Measurements from ENCODE around the gene ITIH3.

Gene ITIH3

GRCh38 chr3:52756141-52756540 lies 38.5 kb upstream of the ITIH3 start:
- peaks cover 62% of the 10 kb centered on the region for H3K36me3 ChIP-seq (ENCODE audit: control insufficient read depth, low read length)
- H3F3A ChIP-seq (ENCODE audit: control insufficient read depth, insufficient read depth) = no peaks in the 10 kb centered on the region
- no peak overlapping the region for H3K4me2 ChIP-seq (ENCODE audit: low read length)
- no peaks in the 10 kb centered on the region for H3K79me2 ChIP-seq (ENCODE audit: control insufficient read depth, low read length)
- no peaks in the 10 kb centered on the region for H3K9me2 ChIP-seq (replicated peaks; ENCODE audit: control insufficient read depth, low read length)
- TF ChIP-seq CTCF (IDR thresholded peaks at IDR 0.05; ENCODE audit: low read depth, low read length, poor library complexity, severe bottlenecking) (no peak), EZH2phosphoT487 (IDR thresholded peaks at IDR 0.05; ENCODE audit: borderline replicate concordance, low read length) (no peak)
- no peak overlapping the region for H3K4me3 ChIP-seq (ENCODE audit: low read length)
- no peaks in the 10 kb centered on the region for H4K20me1 ChIP-seq (ENCODE audit: control insufficient read depth, insufficient read depth, low read depth, low read length)
- H3K27me3 ChIP-seq (ENCODE audit: control insufficient read depth, low read length) = no peaks in the 10 kb centered on the region
- no peaks in the 10 kb centered on the region for H3K9me3 ChIP-seq (ENCODE audit: control insufficient read depth, insufficient read depth, low read length)
- H3K4me1 ChIP-seq (ENCODE audit: control insufficient read depth, low read length) = no peaks in the 10 kb centered on the region
- no peak overlapping the region for H3K27ac ChIP-seq (ENCODE audit: low read depth, low read length)

GRCh38 chr3:52763466-52763865 lies 31.1 kb upstream of the ITIH3 start:
- H3F3A ChIP-seq (ENCODE audit: control insufficient read depth, insufficient read depth) = no peaks in the 10 kb centered on the region; the same call in 1 of the 2 replicates
- H3K9me3 ChIP-seq (ENCODE audit: control insufficient read depth, insufficient read depth, low read length) = no peaks in the 10 kb centered on the region
- no peaks in the 10 kb centered on the region for H3K4me1 ChIP-seq (ENCODE audit: control insufficient read depth, low read length)
- no peaks in the 10 kb centered on the region for H3K27me3 ChIP-seq (ENCODE audit: control insufficient read depth, low read length)
- peaks cover 58% of the 10 kb centered on the region for H3K36me3 ChIP-seq (ENCODE audit: control insufficient read depth, low read length)
- no peaks in the 10 kb centered on the region for H4K20me1 ChIP-seq (ENCODE audit: control insufficient read depth, insufficient read depth, low read depth, low read length)
- no peak overlapping the region for H3K4me2 ChIP-seq (ENCODE audit: low read length)
- H3K4me3 ChIP-seq (ENCODE audit: low read length) = no peak overlapping the region
- TF ChIP-seq CTCF (IDR thresholded peaks at IDR 0.05; ENCODE audit: low read depth, low read length, poor library complexity, severe bottlenecking) = no peak
- no peak for TF ChIP-seq EZH2phosphoT487 (IDR thresholded peaks at IDR 0.05; ENCODE audit: borderline replicate concordance, low read length)
- H3K79me2 ChIP-seq (ENCODE audit: control insufficient read depth, low read length) = peaks cover 8% of the 10 kb centered on the region
- H3K9me2 ChIP-seq (replicated peaks; ENCODE audit: control insufficient read depth, low read length) = no peaks in the 10 kb centered on the region
- no peak overlapping the region for H3K27ac ChIP-seq (ENCODE audit: low read depth, low read length)

- no peaks in the 10 kb centered on the region for H3K9me2 ChIP-seq (replicated peaks; ENCODE audit: control insufficient read depth, low read length)
- H4K20me1 ChIP-seq (ENCODE audit: control insufficient read depth, insufficient read depth, low read depth, low read length) = no peaks in the 10 kb centered on the region
- no peaks in the 10 kb centered on the region; the same call in 1 of the 2 replicates for H3F3A ChIP-seq (ENCODE audit: control insufficient read depth, insufficient read depth)
- H3K36me3 ChIP-seq (ENCODE audit: control insufficient read depth, low read length) = peaks cover 21% of the 10 kb centered on the region
- peaks cover 30% of the 10 kb centered on the region for H3K79me2 ChIP-seq (ENCODE audit: control insufficient read depth, low read length)
- peak overlapping the region; percentile 82; the same call in 1 of the 2 replicates for H3K27ac ChIP-seq (ENCODE audit: low read depth, low read length)
- H3K4me1 ChIP-seq (ENCODE audit: control insufficient read depth, low read length) = peaks cover 18% of the 10 kb centered on the region
- H3K4me2 ChIP-seq (ENCODE audit: low read length) = peak overlapping the region; percentile 98
- no peaks in the 10 kb centered on the region for H3K27me3 ChIP-seq (ENCODE audit: control insufficient read depth, low read length)
- no peaks in the 10 kb centered on the region for H3K9me3 ChIP-seq (ENCODE audit: control insufficient read depth, insufficient read depth, low read length)
- TF ChIP-seq EZH2phosphoT487 (IDR thresholded peaks at IDR 0.05; ENCODE audit: borderline replicate concordance, low read length) (no peak), CTCF (IDR thresholded peaks at IDR 0.05; ENCODE audit: low read depth, low read length, poor library complexity, severe bottlenecking) (no peak)
- H3K4me3 ChIP-seq (ENCODE audit: low read length) = peak overlapping the region; percentile 98
Observed at GRCh38 chr3:52769786-52770455, 24.7 kb upstream of the ITIH3 start.

Data from DOHH2 (cell line).